PC-3 (cell line): ENCODE data around the gene DENND4B. TPM values are rescaled to one million over a fixed set of nuclear protein-coding genes. Genes with fewer than 3 reads are reported as not detected.

Source experiments
- ATAC-seq: fragments of 200-7000 bp; cut with Tn5 transposase; 2 replicates; pipeline ENCODE4 v1.9.1; 2020; ENCODE audit warnings: mild to moderate bottlenecking, moderate library complexity
- BruUV-seq: library from RNA; stranded (reverse); fragments of 400-500 nt; replicated peaks from 2 replicates; lab custom pipeline; 2021; lab: Mats Ljungman, UMichigan
- CTCF ChIA-PET: fragments of 300-600 bp; sonication (Branson Sonifier 250); formaldehyde crosslinking; loops from one replicate; lab custom pipeline; 2022; ENCODE audit warnings: antibody characterized with exemption; lab: Charles Lee
- POLR2A ChIA-PET: fragments of 300-600 bp; sonication (Branson Sonifier 250); formaldehyde crosslinking; loops from one replicate; lab custom pipeline; 2022; ENCODE audit warnings: antibody characterized with exemption; ENCODE audit not compliant: unreplicated experiment; lab: Charles Lee
- DNase-seq: peaks from one replicate; pipeline ENCODE4 v3.0.0-alpha.2; 2015
- H2AFZ ChIP-seq: fragments of 300-600 bp; sonication (generic); 2 replicates; pipeline ENCODE4 v1.6.0; 2016; ENCODE audit warnings: antibody characterized with exemption, low read length
- H3F3A ChIP-seq: fragments of 300-600 bp; sonication (generic); one replicate; pipeline ENCODE4 v1.6.0; 2017; ENCODE audit warnings: antibody characterized with exemption, low read length, control low read depth, mild to moderate bottlenecking; ENCODE audit not compliant: unreplicated experiment
- H3K27ac ChIP-seq: fragments of 300-600 bp; sonication (generic); 2 replicates; pipeline ENCODE4 v1.5.1; 2016; ENCODE audit warnings: mild to moderate bottlenecking, low read length
- H3K27me3 ChIP-seq: fragments of 300-600 bp; sonication (generic); 2 replicates; pipeline ENCODE4 v1.6.1; 2016; ENCODE audit warnings: low read length, mixed read lengths
- H3K36me3 ChIP-seq: fragments of 300-600 bp; sonication (generic); 2 replicates; pipeline ENCODE4 v1.6.1; 2016; ENCODE audit warnings: low read depth, mixed run types, low read length, mixed read lengths
- H3K4me1 ChIP-seq: fragments of 300-600 bp; sonication (generic); 2 replicates; pipeline ENCODE4 v1.5.1; 2016; ENCODE audit warnings: low read length; ENCODE audit not compliant: insufficient read depth
- H3K4me2 ChIP-seq: fragments of 300-600 bp; sonication (generic); 2 replicates; pipeline ENCODE4 v1.6.0; 2016; ENCODE audit warnings: low read length
- H3K4me3 ChIP-seq: fragments of 300-600 bp; sonication (generic); 2 replicates; pipeline ENCODE4 v1.5.1; 2016; ENCODE audit warnings: mild to moderate bottlenecking, low read length, mixed read lengths
- H3K79me2 ChIP-seq: fragments of 300-600 bp; sonication (generic); 2 replicates; pipeline ENCODE4 v1.6.1; 2017; ENCODE audit warnings: low read length, mixed read lengths
- H3K9ac ChIP-seq: fragments of 300-600 bp; sonication (generic); 2 replicates; pipeline ENCODE4 v1.6.0; 2016; ENCODE audit warnings: mild to moderate bottlenecking, low read length
- H3K9me2 ChIP-seq: fragments of 300-600 bp; sonication (generic); replicated peaks from 2 replicates; pipeline ENCODE4 v1.6.1; 2016; ENCODE audit warnings: mixed run types, low read length, mixed read lengths
- H3K9me3 ChIP-seq: fragments of 300-600 bp; sonication (generic); 2 replicates; pipeline ENCODE4 v1.6.1; 2016; ENCODE audit warnings: low read length, mixed read lengths
- H4K20me1 ChIP-seq: fragments of 300-600 bp; sonication (generic); 2 replicates; pipeline ENCODE4 v1.6.1; 2016; ENCODE audit warnings: low read length, mixed read lengths
- EZH2 ChIP-seq: fragments of 300-600 bp; sonication (generic); IDR thresholded peaks from one replicate; pipeline ENCODE4 v1.6.1; 2017; ENCODE audit warnings: antibody characterized with exemption, mild to moderate bottlenecking, low read length; ENCODE audit not compliant: unreplicated experiment
- EZH2phosphoT487 ChIP-seq: fragments of 300-600 bp; sonication (generic); IDR thresholded peaks from 2 replicates; pipeline ENCODE4 v1.6.1; 2018; ENCODE audit warnings: mild to moderate bottlenecking, antibody characterized with exemption, low read length, borderline replicate concordance
- intact Hi-C: fragments of 100-400 bp; cut with micrococcal nuclease; formaldehyde crosslinking; loops from 2 replicates; pipeline ENCODE4 v1.9.0; 2023
- total RNA-seq: library from RNA; depleted of rRNA; stranded (reverse); fragments of >200 nt; gene quantifications from 2 replicates; pipeline ENCODE4 v1.2.3, GENCODE V29; 2014
- TF ChIP-seq, protein P1 (sequence below): fragments of 300-600 bp; sonication (generic); conservative IDR thresholded peaks from 2 replicates; pipeline ENCODE4 v1.5.1; 2017; ENCODE audit warnings: antibody characterized with exemption, low read depth, mild to moderate bottlenecking, low read length

The DENND4B gene
- total RNA-seq, 1 experiment from 2014 or later, result 27.3 TPM

DNA sequence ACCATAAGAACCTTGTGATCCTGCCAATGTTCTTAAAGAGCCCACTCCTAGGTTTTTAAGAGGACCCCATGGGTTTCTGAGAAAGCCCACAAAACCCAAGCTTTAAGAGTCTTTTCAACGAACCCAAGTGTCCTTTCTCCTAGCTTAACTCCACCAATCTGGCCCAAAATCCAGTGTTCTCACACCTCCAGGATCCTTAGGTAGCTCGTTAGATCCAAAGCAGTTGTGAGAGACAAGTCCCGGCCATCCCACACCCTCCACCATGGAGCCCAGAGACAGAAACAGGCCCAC, 1.7 kb downstream of the DENND4B start:
- peaks cover 13% of the 10 kb centered on the region for H3K4me1 ChIP-seq
- no peak overlapping the region for H3K27ac ChIP-seq
- H3K4me2 ChIP-seq, result peak overlapping the region; percentile 96
- H3K9ac ChIP-seq, result no peak overlapping the region
- no TSS peak for BruUV-seq
- H3K36me3 ChIP-seq, result peaks cover 7% of the 10 kb centered on the region; the same call in 1 of the 2 replicates
- H3F3A ChIP-seq, result no peaks in the 10 kb centered on the region
- no peak overlapping the region for H2AFZ ChIP-seq
- TF ChIP-seq EZH2phosphoT487 (no peak), EZH2 (no peak)
- TF ChIP-seq, protein P1, sequence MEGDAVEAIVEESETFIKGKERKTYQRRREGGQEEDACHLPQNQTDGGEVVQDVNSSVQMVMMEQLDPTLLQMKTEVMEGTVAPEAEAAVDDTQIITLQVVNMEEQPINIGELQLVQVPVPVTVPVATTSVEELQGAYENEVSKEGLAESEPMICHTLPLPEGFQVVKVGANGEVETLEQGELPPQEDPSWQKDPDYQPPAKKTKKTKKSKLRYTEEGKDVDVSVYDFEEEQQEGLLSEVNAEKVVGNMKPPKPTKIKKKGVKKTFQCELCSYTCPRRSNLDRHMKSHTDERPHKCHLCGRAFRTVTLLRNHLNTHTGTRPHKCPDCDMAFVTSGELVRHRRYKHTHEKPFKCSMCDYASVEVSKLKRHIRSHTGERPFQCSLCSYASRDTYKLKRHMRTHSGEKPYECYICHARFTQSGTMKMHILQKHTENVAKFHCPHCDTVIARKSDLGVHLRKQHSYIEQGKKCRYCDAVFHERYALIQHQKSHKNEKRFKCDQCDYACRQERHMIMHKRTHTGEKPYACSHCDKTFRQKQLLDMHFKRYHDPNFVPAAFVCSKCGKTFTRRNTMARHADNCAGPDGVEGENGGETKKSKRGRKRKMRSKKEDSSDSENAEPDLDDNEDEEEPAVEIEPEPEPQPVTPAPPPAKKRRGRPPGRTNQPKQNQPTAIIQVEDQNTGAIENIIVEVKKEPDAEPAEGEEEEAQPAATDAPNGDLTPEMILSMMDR, result no peak
- H3K79me2 ChIP-seq, result peaks cover 23% of the 10 kb centered on the region
- H3K4me3 ChIP-seq, result peak overlapping the region; percentile 81; the same call in 1 of the 2 replicates
- H4K20me1 ChIP-seq, result no peaks in the 10 kb centered on the region
- no peaks in the 10 kb centered on the region for H3K9me2 ChIP-seq
- intact Hi-C loops, result no loop called here
- H3K27me3 ChIP-seq, result no peaks in the 10 kb centered on the region
- ChIA-PET CTCF (no interaction called here), POLR2A (no interaction called here)
- H3K9me3 ChIP-seq, result no peaks in the 10 kb centered on the region
- ATAC-seq (no peak), DNase-seq (no peak)

DNA sequence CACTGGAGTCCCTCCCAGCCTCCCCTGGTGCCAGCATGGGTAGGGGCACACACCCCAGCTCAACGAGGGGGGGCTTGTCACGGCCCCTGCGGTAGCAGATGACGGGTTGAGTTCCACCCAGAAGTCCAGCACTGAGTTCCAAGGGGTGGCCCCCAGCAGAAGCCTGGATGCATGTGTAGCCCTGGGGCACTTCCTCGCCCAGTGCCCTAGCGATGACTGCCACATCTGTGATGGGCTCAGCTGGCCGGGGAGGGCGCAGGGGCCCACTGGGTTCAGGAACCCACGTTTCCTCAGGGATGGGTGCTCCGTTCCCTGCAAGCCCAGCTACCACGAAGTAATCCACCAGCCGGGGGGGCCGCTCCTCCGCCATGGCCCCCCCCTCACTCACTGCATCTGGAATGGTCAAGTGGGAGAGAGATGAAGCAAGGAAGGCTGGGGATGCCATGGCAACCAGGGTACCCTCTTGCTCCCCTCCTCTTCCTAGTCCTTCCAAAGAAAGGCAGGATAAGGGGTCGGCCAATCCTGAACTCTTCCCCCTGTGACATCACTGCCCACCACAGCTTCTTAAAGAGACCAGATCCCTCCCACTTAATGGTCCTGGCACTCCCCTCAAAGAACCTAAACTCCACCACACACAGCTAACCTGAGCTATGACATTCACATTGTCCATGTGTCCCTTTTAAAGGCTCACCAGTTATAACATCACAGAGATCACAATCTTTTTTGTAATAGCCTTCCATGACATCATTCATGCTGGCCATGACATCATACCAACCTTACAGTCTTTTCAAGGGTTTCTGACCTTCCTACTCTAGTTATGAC, 2.3 kb downstream of the DENND4B start:
- CTCF ChIA-PET, result no interaction called here
- Histone ChIP-seq H3K9me3 (no peaks in the 10 kb centered on the region), H2AFZ (no peak overlapping the region), H3K9me2 (no peaks in the 10 kb centered on the region), H3K4me3 (no peak overlapping the region; the same call in 1 of the 2 replicates), H3K9ac (no peak overlapping the region), H3K79me2 (peaks cover 23% of the 10 kb centered on the region), H4K20me1 (no peaks in the 10 kb centered on the region), H3K27me3 (no peaks in the 10 kb centered on the region), H3F3A (no peaks in the 10 kb centered on the region), H3K27ac (no peak overlapping the region), H3K36me3 (peaks cover 6% of the 10 kb centered on the region; the same call in 1 of the 2 replicates), H3K4me2 (no peak overlapping the region), H3K4me1 (peaks cover 13% of the 10 kb centered on the region)
- POLR2A ChIA-PET, result no interaction called here
- TF ChIP-seq EZH2, result no peak
- TF ChIP-seq, protein P1, result no peak
- no peak for TF ChIP-seq EZH2phosphoT487
- BruUV-seq, result no TSS peak
- intact Hi-C loops, result no loop called here
- DNase-seq, result no peak
- no peak for ATAC-seq
